CD4-positive, alpha-beta T cell treated with Interleukin-2 at 100 ng/mL for 4 hours (primary cell): ENCODE measurements around the gene SLC12A1.
"Not testable (repeated sequence)": the region's sequence is repeated elsewhere in the genome, so short reads cannot be mapped to it uniquely, and the experiment has no call there.

Source experiments
- DNase-seq: peaks from one replicate; pipeline ENCODE4 v3.0.0-alpha.2; 2020; ENCODE audit warnings: low spot score

Gene SLC12A1

DNA sequence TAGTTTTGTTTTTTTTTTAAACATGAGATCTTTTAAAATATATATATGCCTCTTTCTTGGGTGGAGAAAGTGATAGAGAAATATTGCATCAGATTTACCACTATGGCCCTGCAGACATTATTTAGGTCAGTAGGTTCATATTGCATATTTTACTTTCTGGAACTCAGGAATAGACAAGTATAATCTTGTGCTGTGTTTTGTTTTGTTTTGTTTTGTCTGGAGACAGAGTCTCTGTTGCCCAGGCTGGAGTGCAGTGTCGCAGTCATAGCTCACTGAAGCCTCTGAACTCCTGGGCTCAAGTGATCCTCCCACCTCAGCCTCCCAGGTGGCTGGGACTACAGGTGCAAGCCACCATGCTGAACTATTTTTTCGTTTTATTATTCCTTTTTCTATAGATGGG is 103.6 kb downstream of the SLC12A1 start:
- DNase-seq: no peak

- no peak for DNase-seq
Observed at GRCh38 chr15:48313216-48313615, 107.1 kb downstream of the SLC12A1 start.

DNA sequence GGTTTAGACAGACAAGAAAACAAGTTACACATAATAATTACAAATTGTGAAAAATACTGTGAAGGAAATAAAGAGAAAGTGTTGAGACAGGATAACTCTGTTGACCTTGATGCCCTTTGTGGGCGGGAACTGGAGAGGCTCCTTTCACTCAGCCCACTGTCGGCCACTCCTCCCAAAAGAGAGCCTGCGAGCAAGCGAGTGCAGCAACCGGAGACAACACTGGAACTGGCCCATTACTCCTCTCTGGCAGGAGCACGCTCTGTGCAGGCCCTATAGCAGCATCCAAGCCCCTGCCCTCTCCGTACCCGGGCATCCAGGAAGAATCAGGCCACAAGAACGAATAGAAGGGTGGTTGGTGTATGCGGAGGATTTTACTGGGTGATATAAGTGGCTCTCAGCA is 108.9 kb downstream of the SLC12A1 start:
- DNase-seq: no peak

DNA sequence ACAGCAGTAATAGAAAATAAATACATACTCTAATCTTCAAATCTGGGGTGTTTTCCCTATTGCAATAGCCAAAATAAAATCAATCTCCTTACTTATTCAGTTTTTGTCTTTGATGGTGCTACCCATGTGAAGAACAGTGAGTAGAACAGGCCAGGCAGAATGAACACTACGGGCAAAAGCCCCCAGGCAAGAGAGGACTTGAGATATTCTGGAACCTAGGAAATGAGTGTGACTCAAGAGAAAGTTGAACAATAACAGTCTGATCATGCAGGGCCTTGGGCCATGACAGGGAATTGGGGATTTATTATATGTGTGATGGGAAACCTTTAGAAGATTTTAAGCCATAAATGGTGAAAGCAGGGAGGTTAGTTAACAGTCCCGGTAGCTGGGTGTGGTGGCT is 111.1 kb downstream of the SLC12A1 start:
- DNase-seq: no peak

GRCh38 chr15:48318131-48318530 is 112.0 kb downstream of the SLC12A1 start:
- no peak for DNase-seq

DNA sequence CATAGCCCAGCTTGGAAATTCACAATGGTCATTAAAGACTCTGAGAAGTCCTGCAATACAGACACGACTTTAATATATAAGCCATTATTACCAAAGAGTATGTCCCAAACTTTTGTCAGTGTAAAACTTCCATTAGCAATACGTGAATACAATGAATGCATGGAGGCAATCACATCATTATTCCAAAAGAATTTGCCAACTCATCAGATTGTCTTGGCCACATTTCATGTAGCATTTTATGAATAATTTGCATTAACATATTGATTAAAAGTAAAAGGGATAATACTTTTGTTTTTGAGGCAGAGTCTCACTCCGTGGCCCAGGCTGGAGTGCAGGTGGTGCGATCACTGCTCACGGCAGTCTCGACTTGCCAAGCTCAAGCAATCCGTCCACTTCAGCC is 117.2 kb downstream of the SLC12A1 start:
- DNase-seq: no peak

DNA sequence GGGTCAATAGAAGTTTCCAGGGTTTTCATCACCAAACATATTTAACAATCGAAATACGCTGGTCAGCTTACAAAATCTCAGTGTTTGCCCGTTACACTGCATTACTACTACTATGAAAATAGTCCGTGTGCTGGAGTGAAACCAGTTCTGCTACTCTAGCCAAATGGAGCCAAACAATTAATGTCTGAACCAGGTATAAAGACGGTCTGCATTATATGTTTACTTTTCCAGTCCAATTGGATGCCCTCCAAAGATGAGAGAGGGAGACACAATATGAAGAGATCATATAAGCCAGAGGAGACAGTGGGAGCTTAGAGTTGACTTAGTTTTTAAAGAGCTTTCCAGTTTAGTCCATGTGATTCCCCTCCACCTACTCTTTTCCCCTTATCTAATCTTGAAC is 118.8 kb downstream of the SLC12A1 start:
- no peak for DNase-seq

DNA sequence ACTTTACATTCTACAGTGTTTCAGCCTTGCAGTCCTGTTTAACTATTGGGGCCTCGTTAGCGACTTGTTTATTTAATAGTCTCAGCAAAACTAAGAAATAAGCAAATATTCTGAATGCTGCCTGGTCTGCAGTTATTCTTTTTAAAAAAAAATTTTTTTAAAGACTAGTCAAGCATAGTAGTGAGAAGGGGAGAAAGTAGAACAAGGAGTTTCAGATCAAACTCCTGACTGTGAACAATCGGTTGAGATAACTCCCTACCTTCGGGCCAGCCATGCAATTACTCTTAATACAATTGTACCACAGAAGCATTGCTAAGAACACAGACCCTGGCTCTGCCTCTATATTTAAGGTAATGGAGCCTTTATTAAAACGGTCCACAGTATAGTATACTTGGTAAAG is 119.3 kb downstream of the SLC12A1 start:
- no peak for DNase-seq

DNA sequence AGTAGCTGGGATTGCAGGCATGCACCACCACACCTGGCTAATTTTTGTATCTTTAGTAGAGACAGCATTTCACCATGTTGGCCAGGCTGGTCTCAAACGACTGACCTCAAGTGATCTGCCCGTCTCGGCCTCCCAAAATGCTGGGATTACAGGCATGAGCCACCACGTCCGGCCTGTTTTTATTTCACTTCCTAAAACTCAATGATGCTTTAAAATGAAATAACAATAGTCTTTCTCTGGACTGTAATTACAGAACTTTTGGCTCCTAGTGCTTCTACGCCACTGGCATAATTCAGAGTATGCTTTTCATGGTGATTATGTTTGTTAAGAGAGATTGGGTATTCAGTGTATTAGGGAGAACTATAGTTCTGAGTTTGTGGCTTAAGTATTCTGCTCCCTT is 120.1 kb downstream of the SLC12A1 start:
- not testable (repeated sequence) for DNase-seq

GRCh38 chr15:48330105-48330785 is 124.1 kb downstream of the SLC12A1 start:
- no peak for DNase-seq

DNA sequence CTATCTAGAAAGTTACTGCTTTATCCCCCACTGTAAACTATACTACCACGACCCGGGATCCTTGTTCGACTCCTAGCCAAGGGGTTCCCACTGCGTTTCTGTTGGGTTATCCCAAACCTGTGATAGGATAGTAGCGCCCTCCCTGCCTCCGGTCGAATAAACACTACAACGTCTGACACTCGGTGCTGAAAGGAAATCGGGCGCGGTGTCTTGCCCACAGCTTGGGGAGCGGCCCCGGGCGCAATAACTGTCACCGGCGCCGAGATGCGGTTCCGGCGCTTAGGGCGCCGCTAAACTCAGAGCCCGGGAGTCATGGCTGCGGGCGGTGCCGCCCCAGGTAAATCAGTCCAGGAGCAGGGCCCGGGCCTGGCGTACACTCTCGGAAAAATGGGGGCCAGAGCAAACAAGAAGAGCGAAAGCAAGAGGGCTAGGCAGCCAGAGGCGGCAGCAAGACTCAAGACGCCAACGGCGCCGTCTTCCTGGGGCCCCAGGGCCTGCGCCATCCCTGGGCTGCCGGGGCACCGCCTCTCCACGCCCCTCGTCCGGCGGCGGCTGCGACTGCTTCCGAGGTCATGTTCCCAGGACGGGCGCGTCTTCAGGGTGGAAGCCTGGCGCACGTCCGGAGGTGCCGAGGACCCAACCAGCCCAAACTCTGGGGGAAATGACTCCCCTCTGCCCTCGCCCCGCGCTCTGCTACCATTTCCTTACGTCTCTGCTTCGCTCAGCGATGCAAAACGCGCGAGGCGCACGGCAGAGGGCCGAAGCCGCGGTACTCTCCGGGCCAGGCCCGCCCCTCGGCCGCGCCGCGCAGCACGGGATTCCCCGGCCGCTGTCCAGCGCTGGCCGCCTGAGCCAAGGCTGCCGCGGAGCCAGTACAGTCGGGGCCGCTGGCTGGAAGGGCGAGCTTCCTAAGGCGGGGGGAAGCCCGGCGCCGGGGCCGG is 125.0 kb downstream of the SLC12A1 start, which contains the start of gene DUT:
Gene DUT, plus strand, starts transcription at position 575 of the 941 bp plus-strand sequence. Its CDS starts 87 bp downstream, at position 662.
- peak; percentile 81 for DNase-seq

- DNase-seq: peak; percentile 71
Observed at GRCh38 chr15:48331796-48332641, 125.9 kb downstream of the SLC12A1 start.

GRCh38 chr15:48332642-48333034 is 126.5 kb downstream of the SLC12A1 start:
- no peak for DNase-seq

- DNase-seq: no peak
Observed at GRCh38 chr15:48333540-48333939, 127.4 kb downstream of the SLC12A1 start.

DNA sequence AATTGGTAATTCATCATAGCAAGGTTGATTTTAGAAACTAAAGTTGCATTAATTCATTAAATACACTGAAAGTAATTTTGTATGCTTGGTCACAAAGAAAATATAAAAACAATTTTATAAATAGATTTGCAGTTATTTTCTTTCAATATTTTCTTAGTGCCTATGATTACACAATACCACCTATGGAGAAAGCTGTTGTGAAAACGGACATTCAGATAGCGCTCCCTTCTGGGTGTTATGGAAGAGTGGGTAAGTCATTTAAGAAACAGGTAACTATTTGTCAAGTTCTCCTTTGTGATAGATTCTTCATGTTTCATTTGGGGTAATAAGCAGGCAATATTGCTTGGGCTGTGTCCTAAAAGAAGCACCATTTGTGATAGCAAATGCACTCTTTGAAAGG is 128.2 kb downstream of the SLC12A1 start:
- no peak for DNase-seq

DNA sequence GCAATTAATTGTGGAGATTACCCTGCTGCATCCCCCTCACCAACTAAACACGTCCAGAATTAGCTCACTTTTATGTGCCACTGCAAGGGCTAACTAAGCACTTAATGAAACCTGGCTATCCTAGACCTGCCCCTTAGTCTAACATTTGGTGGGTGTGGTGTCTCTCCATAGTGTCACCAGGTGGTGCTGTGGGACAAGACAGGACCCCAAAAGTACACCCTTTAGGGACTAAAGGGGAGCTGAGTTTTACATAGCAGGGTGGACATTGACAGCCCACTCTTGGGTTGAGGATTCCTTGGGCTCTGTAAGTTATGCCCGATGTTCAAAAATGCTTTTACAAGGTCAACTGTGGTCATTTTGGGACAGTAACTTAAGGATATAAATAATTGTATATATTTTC is 130.8 kb downstream of the SLC12A1 start:
- DNase-seq: peak; percentile 22

- no peak for DNase-seq
Observed at GRCh38 chr15:48337607-48338006, 131.5 kb downstream of the SLC12A1 start.

GRCh38 chr15:48340111-48340510 is 134.0 kb downstream of the SLC12A1 start:
- DNase-seq: no peak

DNA sequence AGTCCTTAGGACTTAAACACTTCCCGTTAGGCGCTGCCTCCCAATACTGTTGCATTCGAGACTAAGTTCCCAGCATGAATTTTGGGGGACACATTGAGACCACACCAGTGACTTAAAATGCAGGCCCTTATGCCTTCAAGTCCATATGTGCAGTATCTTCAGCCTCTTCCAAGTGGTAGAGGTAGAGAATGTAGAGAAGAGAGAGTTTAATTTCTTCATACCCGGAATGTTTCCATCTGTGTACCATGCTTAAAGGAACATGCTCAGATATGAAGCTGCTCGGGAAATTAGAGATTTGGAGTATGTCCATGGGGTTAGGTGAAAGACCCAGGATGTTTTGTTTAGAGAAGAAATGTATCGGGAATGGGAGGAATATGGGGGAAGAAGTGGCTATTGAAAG is 137.8 kb downstream of the SLC12A1 start:
- DNase-seq: no peak

DNA sequence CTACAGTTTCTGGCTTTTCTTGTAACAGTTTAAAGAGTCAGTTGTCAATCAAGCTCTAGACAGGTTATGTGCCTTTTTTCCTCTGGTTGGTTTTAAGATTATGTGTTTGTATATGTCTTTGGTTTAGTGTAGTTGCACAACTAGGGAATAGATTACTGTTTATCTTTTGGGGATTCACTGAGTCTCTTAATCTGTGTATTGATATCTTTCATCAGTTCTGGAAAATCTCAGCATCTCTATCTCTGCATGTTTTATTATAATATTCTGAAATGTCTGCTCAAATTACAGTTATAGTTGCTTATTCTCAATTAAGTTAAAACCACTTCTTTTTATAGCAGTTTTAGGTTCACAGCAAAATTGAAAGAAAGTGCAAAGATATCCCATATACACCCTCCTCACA is 139.4 kb downstream of the SLC12A1 start:
- no peak for DNase-seq

DNA sequence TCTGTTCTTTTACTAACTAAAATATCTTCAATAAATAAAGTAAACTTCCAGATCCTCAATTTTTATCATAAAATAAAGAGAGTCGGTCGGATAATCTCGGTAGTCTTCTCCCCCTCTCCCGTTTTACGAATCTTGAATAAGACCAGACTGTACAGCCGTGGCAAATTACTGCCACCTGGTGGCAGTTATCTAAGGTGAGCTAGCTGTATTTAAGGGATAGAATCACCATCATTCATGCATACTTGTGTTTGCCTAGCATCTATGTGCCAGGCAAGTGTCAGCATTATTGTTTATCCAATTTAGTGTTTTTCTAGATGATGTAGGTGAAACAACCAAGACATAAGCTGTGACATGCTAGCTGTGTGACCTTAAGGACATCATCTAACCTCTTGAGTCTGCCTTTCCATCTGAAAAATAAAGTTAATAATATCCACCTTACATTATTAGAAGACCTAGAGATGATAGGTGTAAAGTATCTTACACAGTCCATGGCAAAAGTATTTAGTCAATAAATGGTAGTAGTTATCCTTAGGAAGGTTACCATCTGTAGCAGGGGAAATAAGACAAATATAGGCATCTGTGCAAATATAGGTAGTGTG is 146.5 kb downstream of the SLC12A1 start:
- DNase-seq: peak; percentile 62
